ENCODE measurements around the gene RIBC2. TPM values are rescaled to one million over a fixed set of nuclear protein-coding genes. Genes with fewer than 3 reads are reported as not detected.

The RIBC2 gene
- total RNA-seq, 2 donors from 2014 or later = 6.0 to 7.4 TPM

GRCh38 chr22:45420011-45420410, 6.5 kb downstream of the RIBC2 start:
- Histone ChIP-seq H3K27ac (no peak overlapping the region), H3K4me1 (replicated peaks) (no peaks in the 10 kb centered on the region), H3K9me3 (no peaks in the 10 kb centered on the region), H3K36me3 (no peaks in the 10 kb centered on the region), H3K4me3 (no peak overlapping the region), H3K27me3 (replicated peaks; ENCODE audit: insufficient read depth) (no peaks in the 10 kb centered on the region)
- WGBS = 89% methylated on average over 4 of the region's 4 CpGs
- intact Hi-C loops (cut with DNase I) = no loop called here
- TF ChIP-seq POLR2AphosphoS5 (IDR thresholded peaks at IDR 0.05) (no peak), POLR2A (IDR thresholded peaks at IDR 0.05) (no peak), CTCF (IDR thresholded peaks at IDR 0.05) (no peak)
- no peak for DNase-seq (ENCODE audit: low spot score)

- intact Hi-C loops (cut with DNase I) = no loop called here
- H3K27me3 ChIP-seq (replicated peaks; ENCODE audit: insufficient read depth) = no peaks in the 10 kb centered on the region
- no peaks in the 10 kb centered on the region for H3K4me1 ChIP-seq (replicated peaks)
- no peak overlapping the region for H3K27ac ChIP-seq
- WGBS = 98% methylated on average over 2 of the region's 2 CpGs
- TF ChIP-seq POLR2AphosphoS5 (IDR thresholded peaks at IDR 0.05) (no peak), CTCF (IDR thresholded peaks at IDR 0.05) (no peak), POLR2A (IDR thresholded peaks at IDR 0.05) (no peak)
- H3K4me3 ChIP-seq = no peak overlapping the region
- H3K9me3 ChIP-seq = no peaks in the 10 kb centered on the region
- H3K36me3 ChIP-seq = no peaks in the 10 kb centered on the region
- no peak for DNase-seq (ENCODE audit: low spot score)
Observed at GRCh38 chr22:45420539-45420938, 7.0 kb downstream of the RIBC2 start.

- 76% methylated on average over 2 of the region's 2 CpGs for WGBS
- H3K27me3 ChIP-seq (replicated peaks; ENCODE audit: insufficient read depth) = no peaks in the 10 kb centered on the region
- no peak for TF ChIP-seq POLR2AphosphoS5 (IDR thresholded peaks at IDR 0.05)
- no peak for TF ChIP-seq POLR2A (IDR thresholded peaks at IDR 0.05)
- no peak for TF ChIP-seq CTCF (IDR thresholded peaks at IDR 0.05)
- no peaks in the 10 kb centered on the region for H3K4me1 ChIP-seq (replicated peaks)
- intact Hi-C loops (cut with DNase I) = no loop called here
- no peak for DNase-seq (ENCODE audit: low spot score)
- H3K4me3 ChIP-seq = no peak overlapping the region
- H3K9me3 ChIP-seq = no peaks in the 10 kb centered on the region
- no peaks in the 10 kb centered on the region for H3K36me3 ChIP-seq
- H3K27ac ChIP-seq = no peak overlapping the region
Observed at GRCh38 chr22:45421349-45422055, 8.0 kb downstream of the RIBC2 start.

GRCh38 chr22:45422237-45422983, 8.9 kb downstream of the RIBC2 start:
- Histone ChIP-seq H3K36me3 (no peaks in the 10 kb centered on the region), H3K9me3 (no peaks in the 10 kb centered on the region), H3K4me3 (no peak overlapping the region), H3K27me3 (replicated peaks; ENCODE audit: insufficient read depth) (no peaks in the 10 kb centered on the region), H3K4me1 (replicated peaks) (no peaks in the 10 kb centered on the region), H3K27ac (no peak overlapping the region)
- no peak for TF ChIP-seq CTCF (IDR thresholded peaks at IDR 0.05)
- no peak for TF ChIP-seq POLR2A (IDR thresholded peaks at IDR 0.05)
- no peak for TF ChIP-seq POLR2AphosphoS5 (IDR thresholded peaks at IDR 0.05)
- DNase-seq (ENCODE audit: low spot score) = no peak
- intact Hi-C loops (cut with DNase I) = no loop called here
- 91% methylated on average over 14 of the region's 14 CpGs for WGBS
